IMR-90 (cell line): ENCODE results near the gene SPATA46.

Experiments used
- BHLHE40 ChIP-seq: fragments of 150-350 bp; IDR thresholded peaks from 2 replicates; pipeline ENCODE4 v1.6.1; 2016; ENCODE audit warnings: mild to moderate bottlenecking, low read depth, low read length
- CEBPB ChIP-seq: IDR thresholded peaks from 2 replicates; pipeline ENCODE4 v1.6.1; 2012; ENCODE audit warnings: low read depth, low read length, improper control_type of control experiment
- CHD1 ChIP-seq: IDR thresholded peaks from 2 replicates; pipeline ENCODE4 v1.6.1; 2012; ENCODE audit warnings: low read depth, low read length, improper control_type of control experiment
- MAFK ChIP-seq: IDR thresholded peaks from 2 replicates; pipeline ENCODE4 v1.6.1; 2012; ENCODE audit warnings: low read depth, low read length, improper control_type of control experiment
- MAZ ChIP-seq: IDR thresholded peaks from 2 replicates; pipeline ENCODE4 v1.6.1; 2012; ENCODE audit warnings: low read depth, mild to moderate bottlenecking, low read length, improper control_type of control experiment, moderate library complexity, borderline replicate concordance
- MXI1 ChIP-seq: IDR thresholded peaks from 2 replicates; pipeline ENCODE4 v1.6.1; 2012; ENCODE audit warnings: low read depth, mild to moderate bottlenecking, low read length, moderate library complexity, borderline replicate concordance
- NFE2L2 ChIP-seq: fragments of 150-350 bp; IDR thresholded peaks from 2 replicates; pipeline ENCODE4 v1.6.1; 2016; ENCODE audit warnings: low read depth, mild to moderate bottlenecking, low read length
- POLR2A ChIP-seq: IDR thresholded peaks from 2 replicates; pipeline ENCODE4 v1.6.1; 2012; ENCODE audit warnings: mild to moderate bottlenecking, low read depth, low read length
- RAD21 ChIP-seq: IDR thresholded peaks from 2 replicates; pipeline ENCODE4 v1.6.1; 2012; ENCODE audit warnings: low read length, improper control_type of control experiment
- RCOR1 ChIP-seq: IDR thresholded peaks from 2 replicates; pipeline ENCODE4 v1.6.1; 2012; ENCODE audit warnings: mild to moderate bottlenecking, low read length, improper control_type of control experiment; ENCODE audit not compliant: insufficient replicate concordance
- RFX5 ChIP-seq: IDR thresholded peaks from 2 replicates; pipeline ENCODE4 v1.8.0; 2012; ENCODE audit warnings: low read depth, mild to moderate bottlenecking, low read length, moderate library complexity
- SMC3 ChIP-seq: fragments of 150-350 bp; IDR thresholded peaks from 2 replicates; pipeline ENCODE4 v1.6.1; 2016; ENCODE audit warnings: low read depth, mild to moderate bottlenecking, antibody characterized with exemption, low read length, moderate library complexity
- TF ChIP-seq, protein P1 (sequence below): conservative IDR thresholded peaks from 2 replicates; pipeline ENCODE4 v1.5.1; 2012; ENCODE audit warnings: mild to moderate bottlenecking, low read depth, low read length, improper control_type of control experiment
- TF ChIP-seq, protein P2 (sequence below): fragments of 150-350 bp; IDR thresholded peaks from 2 replicates; pipeline ENCODE4 v1.6.1; 2016; ENCODE audit warnings: low read depth, mild to moderate bottlenecking, low read length, moderate library complexity, borderline replicate concordance

DNA sequence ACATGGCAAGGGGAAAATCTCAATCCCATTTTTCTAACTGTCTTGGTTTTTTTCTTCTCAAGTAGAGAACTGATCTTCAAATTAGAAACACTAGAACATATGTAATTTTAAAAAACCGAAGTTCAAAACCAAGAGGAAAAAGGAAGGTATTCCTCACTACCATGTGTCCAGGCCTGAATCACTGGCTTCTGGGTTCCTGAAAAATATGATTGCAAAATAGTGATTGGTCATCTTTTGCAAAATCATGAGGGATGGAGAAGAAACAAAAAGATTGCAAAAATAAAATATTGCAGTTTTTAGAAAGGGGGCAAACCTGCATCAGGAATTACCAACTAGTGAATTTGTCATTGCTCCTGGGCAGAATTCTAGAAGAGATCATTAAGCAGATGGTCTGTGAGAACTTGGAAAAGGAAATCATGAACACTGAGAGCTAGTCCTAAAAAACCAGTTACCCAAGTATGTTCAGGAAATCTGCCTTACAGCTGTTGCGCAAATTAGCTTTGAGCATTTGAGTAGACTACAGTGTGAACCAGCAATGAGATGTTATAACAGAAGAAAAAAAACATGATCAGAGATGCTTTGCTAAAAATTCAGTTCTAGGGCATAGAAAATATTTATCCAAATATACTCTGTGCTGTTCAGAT, 49.4 kb downstream of the SPATA46 start:
- TF ChIP-seq POLR2A, result no peak
- TF ChIP-seq RAD21, result no peak
- TF ChIP-seq, protein P1, sequence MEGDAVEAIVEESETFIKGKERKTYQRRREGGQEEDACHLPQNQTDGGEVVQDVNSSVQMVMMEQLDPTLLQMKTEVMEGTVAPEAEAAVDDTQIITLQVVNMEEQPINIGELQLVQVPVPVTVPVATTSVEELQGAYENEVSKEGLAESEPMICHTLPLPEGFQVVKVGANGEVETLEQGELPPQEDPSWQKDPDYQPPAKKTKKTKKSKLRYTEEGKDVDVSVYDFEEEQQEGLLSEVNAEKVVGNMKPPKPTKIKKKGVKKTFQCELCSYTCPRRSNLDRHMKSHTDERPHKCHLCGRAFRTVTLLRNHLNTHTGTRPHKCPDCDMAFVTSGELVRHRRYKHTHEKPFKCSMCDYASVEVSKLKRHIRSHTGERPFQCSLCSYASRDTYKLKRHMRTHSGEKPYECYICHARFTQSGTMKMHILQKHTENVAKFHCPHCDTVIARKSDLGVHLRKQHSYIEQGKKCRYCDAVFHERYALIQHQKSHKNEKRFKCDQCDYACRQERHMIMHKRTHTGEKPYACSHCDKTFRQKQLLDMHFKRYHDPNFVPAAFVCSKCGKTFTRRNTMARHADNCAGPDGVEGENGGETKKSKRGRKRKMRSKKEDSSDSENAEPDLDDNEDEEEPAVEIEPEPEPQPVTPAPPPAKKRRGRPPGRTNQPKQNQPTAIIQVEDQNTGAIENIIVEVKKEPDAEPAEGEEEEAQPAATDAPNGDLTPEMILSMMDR, result no peak
- no peak for TF ChIP-seq RFX5
- TF ChIP-seq MXI1, result no peak
- no peak for TF ChIP-seq MAFK
- TF ChIP-seq, protein P2, sequence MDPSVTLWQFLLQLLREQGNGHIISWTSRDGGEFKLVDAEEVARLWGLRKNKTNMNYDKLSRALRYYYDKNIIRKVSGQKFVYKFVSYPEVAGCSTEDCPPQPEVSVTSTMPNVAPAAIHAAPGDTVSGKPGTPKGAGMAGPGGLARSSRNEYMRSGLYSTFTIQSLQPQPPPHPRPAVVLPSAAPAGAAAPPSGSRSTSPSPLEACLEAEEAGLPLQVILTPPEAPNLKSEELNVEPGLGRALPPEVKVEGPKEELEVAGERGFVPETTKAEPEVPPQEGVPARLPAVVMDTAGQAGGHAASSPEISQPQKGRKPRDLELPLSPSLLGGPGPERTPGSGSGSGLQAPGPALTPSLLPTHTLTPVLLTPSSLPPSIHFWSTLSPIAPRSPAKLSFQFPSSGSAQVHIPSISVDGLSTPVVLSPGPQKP, result no peak
- no peak for TF ChIP-seq RCOR1
- no peak for TF ChIP-seq CEBPB
- TF ChIP-seq NFE2L2, result no peak
- TF ChIP-seq CHD1, result no peak
- TF ChIP-seq SMC3, result no peak
- TF ChIP-seq MAZ, result no peak
- no peak for TF ChIP-seq BHLHE40
